Kidney glomerular epithelial cell (primary cell): ENCODE data around the gene HERPUD1.
"Not testable (repeated sequence)": the region's sequence is repeated elsewhere in the genome, so short reads cannot be mapped to it uniquely, and the experiment has no call there.

Experiments used
- DNase-seq: peaks from one replicate; lab custom pipeline; 2025; lab: John Stamatoyannopoulos, UW

The HERPUD1 gene

GRCh38 chr16:56911771-56912571, 20.0 kb upstream of the HERPUD1 start:
- peak; percentile 51 for DNase-seq

GRCh38 chr16:56912746-56913708, 18.9 kb upstream of the HERPUD1 start:
- no peak for DNase-seq

GRCh38 chr16:56914896-56915295, 17.0 kb upstream of the HERPUD1 start:
- no peak for DNase-seq

GRCh38 chr16:56915336-56916119, 16.4 kb upstream of the HERPUD1 start:
- no peak for DNase-seq

- DNase-seq = no peak
Measured at GRCh38 chr16:56916571-56917403, 15.2 kb upstream of the HERPUD1 start.

GRCh38 chr16:56918467-56919012, 13.4 kb upstream of the HERPUD1 start:
- DNase-seq = peak; percentile 25

- DNase-seq = no peak
Measured at GRCh38 chr16:56919099-56919800, 12.7 kb upstream of the HERPUD1 start.

GRCh38 chr16:56921571-56921970, 10.4 kb upstream of the HERPUD1 start:
- no peak for DNase-seq

- no peak for DNase-seq
Measured at GRCh38 chr16:56923481-56924091, 8.4 kb upstream of the HERPUD1 start.

- no peak for DNase-seq
Measured at GRCh38 chr16:56927471-56927870, 4.5 kb upstream of the HERPUD1 start.

- DNase-seq = no peak
Measured at GRCh38 chr16:56929639-56930038, 2.3 kb upstream of the HERPUD1 start.

- no peak for DNase-seq
Measured at GRCh38 chr16:56930486-56931270, 1.3 kb upstream of the HERPUD1 start.

- DNase-seq = no peak
Measured at GRCh38 chr16:56931271-56931891, 561 bp upstream of the HERPUD1 start.

- DNase-seq = peak; percentile 28
Measured at GRCh38 chr16:56932721-56933619, 1.0 kb downstream of the HERPUD1 start.

- no peak for DNase-seq
Measured at GRCh38 chr16:56933828-56934598, 2.1 kb downstream of the HERPUD1 start.

- DNase-seq = not testable (repeated sequence)
Measured at GRCh38 chr16:56934599-56935145, 2.7 kb downstream of the HERPUD1 start.
